HG03135 (cell line): ENCODE data around the gene GNG7.
"Not testable (repeated sequence)": the region's sequence is repeated elsewhere in the genome, so short reads cannot be mapped to it uniquely, and the experiment has no call there.

ENCODE experiments used
- ATAC-seq: cut with Tn5 transposase; IDR thresholded peaks from one replicate; pipeline ENCODE4 v1.9.1; 2021; ENCODE audit warnings: mild to moderate bottlenecking, moderate library complexity; ENCODE audit not compliant: unreplicated experiment

GNG7 gene

DNA sequence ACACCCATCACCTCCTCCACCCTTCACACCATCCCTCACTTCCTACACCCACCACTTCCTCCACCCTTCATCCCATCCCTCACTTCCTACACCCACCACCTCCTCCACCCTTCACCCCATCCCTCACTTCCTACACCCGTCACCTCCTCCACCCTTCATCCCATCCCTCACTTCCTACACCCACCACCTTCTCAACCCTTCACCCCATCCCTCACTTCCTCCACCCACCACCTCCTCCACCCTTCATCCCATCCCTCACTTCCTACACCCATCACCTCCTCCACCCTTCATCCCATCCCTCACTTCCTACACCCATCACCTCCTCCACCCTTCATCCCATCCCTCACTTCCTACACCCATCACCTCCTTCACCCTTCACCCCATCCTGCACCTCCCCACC, 11.6 kb upstream of the GNG7 start:
- ATAC-seq, result not testable (repeated sequence)

- not testable (repeated sequence) for ATAC-seq
These were observed 10.7 kb upstream of the GNG7 start for GRCh38 chr19:2713170-2713569.

DNA sequence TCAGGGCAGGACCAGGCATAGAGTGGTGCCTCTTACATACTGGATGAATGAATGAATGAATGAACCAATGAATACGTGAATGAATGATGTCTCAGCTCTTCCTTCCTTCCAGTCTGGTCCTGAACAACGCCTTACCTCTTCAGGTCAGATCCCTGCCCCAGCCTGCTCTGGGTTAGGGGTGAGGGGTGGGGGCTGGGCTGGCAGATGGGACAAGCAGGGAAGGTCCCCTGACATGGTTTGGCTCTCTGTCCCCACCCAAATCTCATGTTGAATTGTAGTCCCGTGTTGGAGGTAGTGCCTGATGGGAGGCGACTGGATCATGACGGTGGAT, 9.3 kb upstream of the GNG7 start:
- no peak for ATAC-seq

GRCh38 chr19:2711172-2711874, 8.8 kb upstream of the GNG7 start:
- no peak for ATAC-seq

DNA sequence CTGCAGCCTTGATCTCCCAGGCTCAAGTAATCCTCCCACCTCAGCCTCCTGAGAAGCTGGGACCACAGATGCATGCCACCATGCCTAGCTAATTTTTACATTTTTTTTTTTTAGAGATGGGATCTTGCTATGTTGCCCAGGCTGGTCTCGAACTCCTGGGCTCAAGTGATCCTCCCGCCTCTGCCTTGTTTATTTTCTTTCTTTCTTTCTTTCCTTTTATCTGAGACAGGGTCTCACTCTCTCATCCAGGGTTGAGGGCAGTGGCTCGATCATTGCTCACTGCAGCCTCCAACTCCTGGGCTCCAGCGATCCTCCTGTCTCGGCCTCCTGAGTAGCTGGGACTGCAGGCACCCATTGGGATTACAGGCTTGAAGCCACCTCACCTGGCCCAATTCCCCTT, 3.8 kb upstream of the GNG7 start:
- ATAC-seq, result no peak

GRCh38 chr19:2703691-2704216, 1.3 kb upstream of the GNG7 start:
- no peak for ATAC-seq

GRCh38 chr19:2703077-2703437, 563 bp upstream of the GNG7 start:
- no peak for ATAC-seq

DNA sequence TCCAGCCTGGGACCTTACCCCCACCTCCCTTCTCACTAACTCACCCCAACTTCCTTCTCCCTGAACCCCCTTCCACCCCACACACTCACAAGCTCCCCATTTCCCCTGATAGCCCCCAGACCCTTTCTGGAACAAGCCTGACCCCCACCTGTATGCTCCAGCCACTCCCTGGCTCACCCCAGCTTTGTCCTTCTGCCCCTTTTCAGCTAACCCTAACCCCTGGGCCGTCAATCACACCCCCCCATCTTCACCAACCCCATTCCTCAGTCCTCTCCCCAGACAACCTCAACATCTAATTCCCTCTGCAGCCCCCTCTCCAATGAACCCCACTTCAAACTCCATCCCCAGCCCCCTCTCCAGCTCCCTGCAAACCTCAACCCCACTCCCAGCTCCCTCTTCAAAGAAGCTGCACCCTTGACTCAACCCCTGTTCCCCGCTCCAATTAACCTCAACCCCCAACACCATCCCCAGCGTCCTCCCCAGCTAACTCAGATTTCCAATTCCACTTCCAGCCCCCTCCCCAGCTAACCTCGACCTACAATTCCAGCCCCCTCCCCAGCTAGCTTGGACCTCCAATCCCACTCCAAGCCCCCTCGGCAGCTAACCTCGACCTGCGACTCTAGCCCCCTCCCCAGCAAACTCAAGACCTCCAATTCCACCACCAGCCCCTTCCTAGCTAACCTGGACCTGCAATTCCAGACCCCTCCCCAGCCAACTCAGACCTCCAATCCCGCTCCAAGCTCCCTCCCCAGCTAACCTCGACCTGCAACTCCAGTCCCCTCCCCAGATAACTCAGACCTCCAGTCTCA, 929 bp downstream of the GNG7 start:
- no peak for ATAC-seq

DNA sequence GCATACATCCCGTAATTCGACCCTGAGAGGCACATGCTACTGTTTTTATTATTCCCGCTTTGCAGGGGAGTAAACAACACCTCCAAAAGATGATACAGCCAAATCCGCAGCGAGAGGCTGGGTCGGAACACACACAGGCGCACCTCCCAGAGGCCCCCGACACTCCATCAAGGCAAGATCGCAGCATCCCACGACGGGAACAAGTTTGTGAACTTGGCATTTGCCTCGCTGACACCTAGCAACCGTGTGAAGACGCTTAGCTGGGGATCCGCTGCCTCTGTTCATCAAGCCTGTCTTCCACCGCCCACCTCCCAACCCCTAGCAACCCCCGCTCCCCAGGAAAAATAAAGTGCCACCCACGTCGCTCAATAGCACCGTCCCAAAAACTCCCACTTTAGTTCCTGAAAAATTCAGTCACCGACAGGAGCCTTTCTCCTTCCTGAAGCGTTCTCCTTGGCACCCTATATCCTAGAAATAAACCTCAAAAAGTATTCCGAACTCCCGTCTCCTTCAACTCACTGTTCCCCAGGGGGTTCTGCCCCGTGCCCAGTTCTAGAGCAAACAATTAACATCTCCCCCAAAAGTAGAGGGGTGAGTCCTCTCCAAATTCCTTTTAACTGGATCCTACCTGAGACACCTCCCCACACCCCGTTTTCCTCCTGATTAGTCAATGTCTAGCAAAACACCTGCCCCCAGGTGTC, 1.7 kb downstream of the GNG7 start:
- ATAC-seq, result no peak

DNA sequence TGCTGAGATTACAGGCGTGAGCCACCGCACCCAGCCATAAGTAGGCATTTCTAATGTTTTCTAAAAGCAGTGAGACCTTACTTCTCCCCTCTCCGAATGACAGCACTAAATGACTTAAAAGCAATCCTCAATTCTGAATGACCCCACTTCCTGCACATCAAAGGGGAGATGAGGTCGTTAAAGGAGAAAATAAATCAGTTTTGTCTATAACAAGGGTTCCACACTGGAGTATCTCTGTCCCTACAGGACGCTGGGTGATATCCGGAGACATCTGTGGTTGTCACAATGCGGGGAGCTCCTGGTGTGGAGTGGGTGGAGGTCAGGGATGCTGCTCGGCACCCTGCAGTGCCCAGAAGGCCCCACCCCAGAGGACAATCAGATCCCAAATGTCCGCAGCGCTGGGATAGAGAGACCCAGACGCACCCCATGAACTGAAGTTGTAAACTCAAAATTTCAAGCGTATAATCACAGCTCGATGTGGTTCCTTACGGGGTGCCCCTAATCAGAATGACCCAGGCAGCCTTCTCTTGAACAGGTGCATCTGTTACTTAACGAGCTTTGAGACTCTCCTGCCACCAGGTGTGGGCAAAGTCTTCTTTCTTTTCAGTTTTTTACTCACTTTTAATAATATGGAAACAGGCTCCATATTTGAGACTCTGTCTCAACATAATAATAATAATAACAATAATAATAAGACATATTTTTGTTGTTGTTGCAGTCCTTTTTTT, 2.9 kb downstream of the GNG7 start:
- ATAC-seq, result no peak

GRCh38 chr19:2694196-2694595, 8.3 kb downstream of the GNG7 start:
- no peak for ATAC-seq

- no peak for ATAC-seq
These were observed 8.9 kb downstream of the GNG7 start for GRCh38 chr19:2693492-2694160.

DNA sequence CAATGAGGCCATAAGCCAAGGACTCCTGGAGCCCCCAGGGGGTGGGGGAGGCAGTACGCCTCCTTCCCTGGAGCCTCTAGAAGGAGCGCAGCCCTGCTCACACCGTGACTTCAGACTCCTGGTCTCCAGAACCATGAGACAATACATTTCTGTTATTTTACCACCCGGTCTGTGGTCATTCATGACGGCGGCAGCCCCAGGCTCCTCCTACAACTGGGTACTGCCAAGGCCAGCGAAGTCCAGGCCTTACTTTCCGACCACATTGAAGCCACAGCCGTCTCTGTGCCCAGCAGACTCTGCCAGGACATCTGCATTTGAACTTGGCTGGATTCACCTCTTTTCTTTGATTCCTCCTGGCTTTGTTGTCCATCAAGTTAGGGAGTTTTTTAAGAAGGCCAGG, 10.5 kb downstream of the GNG7 start:
- no peak for ATAC-seq

GRCh38 chr19:2690856-2691255, 11.6 kb downstream of the GNG7 start:
- ATAC-seq, result no peak

DNA sequence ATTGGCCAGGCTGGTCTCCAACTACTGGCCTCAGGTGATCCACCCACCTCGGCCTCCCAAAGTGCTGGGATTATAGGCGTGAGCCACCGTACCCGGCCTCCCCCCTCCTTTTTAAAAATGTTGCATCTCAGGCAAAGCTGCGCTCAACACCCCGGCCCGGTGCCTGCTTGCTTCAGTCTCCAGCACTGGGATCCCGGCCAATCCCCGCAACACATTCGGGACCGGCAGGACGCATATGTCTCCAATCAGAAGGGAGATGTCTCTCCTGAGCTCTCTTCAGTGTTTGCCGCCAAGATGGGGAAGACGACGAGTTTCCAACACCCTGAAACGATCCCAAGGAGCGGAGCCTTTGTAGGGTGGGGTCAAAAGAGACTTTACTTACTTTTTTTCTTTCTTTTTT, 16.1 kb downstream of the GNG7 start:
- ATAC-seq, result no peak

DNA sequence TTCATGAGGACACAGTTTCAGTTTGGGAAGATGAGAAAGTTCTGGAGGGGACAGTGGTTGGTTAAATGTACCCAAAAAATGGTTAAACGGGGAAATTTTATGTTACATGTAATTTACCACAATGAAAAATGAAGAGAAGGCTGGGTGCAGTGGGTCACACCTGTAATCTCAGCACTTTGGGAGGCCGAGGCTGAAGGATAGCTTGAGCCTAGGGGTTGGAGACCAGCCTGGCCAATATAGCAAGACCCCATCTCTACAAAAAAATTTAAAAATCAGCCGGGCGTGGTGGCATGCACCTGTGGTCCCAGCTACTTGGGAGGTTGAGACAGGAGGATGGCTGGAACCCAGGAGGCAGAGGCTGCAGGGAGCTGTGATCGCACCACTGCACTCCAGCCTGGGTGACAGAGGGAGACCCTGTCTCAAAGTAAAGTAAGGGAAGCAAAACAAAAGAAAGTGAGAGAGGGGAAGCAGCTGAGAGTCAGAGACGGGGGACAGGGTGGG, 17.2 kb downstream of the GNG7 start:
- ATAC-seq, result no peak

- no peak for ATAC-seq
These were observed 19.0 kb downstream of the GNG7 start for GRCh38 chr19:2683430-2684003.

DNA sequence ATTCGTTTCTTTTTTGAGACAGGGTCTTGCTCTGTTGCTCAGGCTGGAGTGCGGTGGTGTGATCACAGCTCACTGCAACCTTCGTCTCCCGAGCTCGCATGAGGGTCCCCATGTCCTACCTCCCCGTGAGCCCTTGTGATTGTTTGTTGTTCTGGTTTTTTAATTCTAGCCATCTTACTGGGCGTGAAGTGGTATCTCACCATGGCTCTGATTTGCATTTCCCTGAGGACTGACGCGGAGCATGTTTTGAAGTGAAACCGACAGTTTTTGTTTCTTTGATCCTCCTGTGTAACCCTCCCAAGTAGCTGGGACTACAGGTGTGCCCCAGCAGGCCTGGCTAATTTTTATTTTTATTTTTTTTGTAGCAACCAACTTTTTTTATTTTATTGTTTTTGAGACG, 21.7 kb downstream of the GNG7 start:
- peak; percentile 37 for ATAC-seq

GRCh38 chr19:2679439-2679838, 23.1 kb downstream of the GNG7 start:
- no peak for ATAC-seq

- ATAC-seq, result not testable (repeated sequence)
These were observed 23.5 kb downstream of the GNG7 start for GRCh38 chr19:2678948-2679347.
